Ovary (tissue), 9 donors: ENCODE results near the gene ZBTB9. TPM values are rescaled to one million over a fixed set of nuclear protein-coding genes. Genes with fewer than 3 reads are reported as not detected.
A peak's percentile ranks its signal among the peaks of the same experiment; 100 is the strongest.

ENCODE experiments used
- DNase-seq, 5 donors: peaks; one replicate each; pipeline ENCODE4 v3.0.0-alpha.2; 2019 to 2020
- H3K27ac ChIP-seq, 2 donors: fragments of 200-600 bp; one replicate each; pipeline versions ENCODE4 v1.5.1 to v1.8.0; 2019 to 2022
- H3K27me3 ChIP-seq: fragments of 200-600 bp; one replicate; pipeline ENCODE4 v1.8.0; 2022
- H3K36me3 ChIP-seq: fragments of 200-600 bp; sonication (generic); one replicate; pipeline ENCODE4 v1.5.1; 2019
- H3K4me1 ChIP-seq: one replicate; pipeline ENCODE4 v1.8.1; 2013; ENCODE audit warnings: mild to moderate bottlenecking, moderate library complexity; ENCODE audit not compliant: insufficient read depth
- H3K4me3 ChIP-seq: fragments of 200-600 bp; sonication (generic); one replicate; pipeline ENCODE4 v1.5.1; 2017
- H3K9me3 ChIP-seq, 2 donors: fragments of 200-600 bp in 1 of 2; sonication (generic) in 1 of 2; one replicate each; pipeline versions ENCODE4 v1.5.1 to v1.8.1; 2013 to 2019; ENCODE audit warnings: mild to moderate bottlenecking in 1 of 2, moderate library complexity in 1 of 2
- EP300 ChIP-seq: sonication (generic); formaldehyde crosslinking; IDR thresholded peaks from one replicate; pipeline ENCODE4 v1.6.1; 2017; ENCODE audit warnings: antibody characterized with exemption
- POLR2A ChIP-seq: fragments of 450-650 bp; IDR thresholded peaks from one replicate; pipeline ENCODE4 v1.6.1; 2017; ENCODE audit warnings: antibody characterized with exemption, mild to moderate bottlenecking, moderate library complexity
- WGBS, 3 donors: extraction: QIAGEN DNeasy Blood & Tissue Kit in 1 of 3; methylation state at CpG; one replicate each; pipeline versions ENCODE4 v1.1.5 to v1.1.7; 2013 to 2017; 5-methylcytosine and 5-hydroxymethylcytosine counted together
- intact Hi-C, 4 donors: fragments of 100-400 bp; cut with DNase I; formaldehyde crosslinking; loops; one replicate each; pipeline versions ENCODE4 v1.11.0 to v1.15.1; 2022 to 2023
- polyA plus RNA-seq, 2 donors: library from polyadenylated mRNA; stranded (reverse); fragments of 200-250 nt in 1 of 2; fragments of 350-450 nt in 1 of 2; fragmentation: Illumina TruSeq in 1 of 2; extraction: RNeasy Lipid Tissue Mini Kit (QIAGEN cat#74804) in 1 of 2; gene quantifications; one replicate each; pipeline ENCODE4 v1.2.3, GENCODE V29; 2013 to 2014
- total RNA-seq, 7 donors: library from RNA; depleted of rRNA in 2 of 7; stranded (reverse); fragments of >200 nt in 2 of 7; fragmentation: NEBNext Ultra II Directional in 3 of 7; extraction: Animal tissue kit (Norgen Biotek cat#: 25700) in 3 of 7; gene quantifications; one replicate each; pipeline versions ENCODE4 v1.1.0 to v1.2.4, GENCODE V29; 2016 to 2023
- TF ChIP-seq, protein P1 (sequence below), 3 donors: fragments of 450-650 bp in 2 of 3; fragments of 200-600 bp in 1 of 3; IDR thresholded peaks; one replicate each; pipeline versions ENCODE4 v1.5.1 to v1.8.0; 2016 to 2022; ENCODE audit warnings: antibody characterized with exemption in 3 of 3, mild to moderate bottlenecking in 1 of 3
- donor health status: DM: no; HTN: no; CAD: no; lungs with moderate emphysema.
- donor health status: DM: no; HTN: no; CAD: no.
- donor health status: Bipolar disorder and iron deficiency.
- donor health status: DM: yes; HTN: yes; CAD: no.
- donor health status: DM: no; HTN: no; CAD: no.
- donor health status: DM: yes; HTN: yes; CAD: no.

ZBTB9 gene
- total and polyA plus RNA-seq, 9 donors, result 2.4 to 13.5 (median 8.8) TPM

DNA sequence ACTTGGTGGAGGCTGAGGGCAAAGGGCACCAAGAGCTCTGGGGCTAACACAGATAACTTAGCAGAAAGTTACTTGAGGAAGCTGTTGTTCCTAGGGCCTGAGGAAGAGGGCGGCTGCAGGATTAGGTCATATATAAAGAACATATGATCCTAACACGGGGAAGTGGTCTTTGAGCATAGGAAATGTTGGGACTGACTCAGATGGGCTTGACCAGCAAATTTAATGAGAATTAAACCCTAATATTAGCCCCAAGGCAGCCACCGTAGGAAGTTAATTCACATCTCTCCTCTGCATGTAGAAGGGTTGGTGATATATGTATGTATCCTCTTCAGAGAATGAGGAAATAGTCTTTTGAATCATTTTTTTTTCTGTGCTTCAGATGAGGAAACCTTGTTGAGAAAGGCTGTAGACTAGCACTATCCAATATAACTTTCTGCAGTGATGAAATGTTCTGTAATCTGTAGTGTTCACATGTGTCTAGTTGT lies 9.2 kb upstream of the ZBTB9 start:
- Histone ChIP-seq H3K9me3 (no peaks in the 10 kb centered on the region), H3K27ac (no peak overlapping the region), H3K27me3 (no peaks in the 10 kb centered on the region), H3K4me1 (no peaks in the 10 kb centered on the region), H3K36me3 (no peaks in the 10 kb centered on the region), H3K4me3 (no peak overlapping the region)
- WGBS, 3 donors, result 62 to 85% (median 83%) methylated on average over 3 of the region's 3 CpGs
- no peak for DNase-seq
- no peak for TF ChIP-seq POLR2A
- no peak for TF ChIP-seq EP300
- TF ChIP-seq, protein P1, sequence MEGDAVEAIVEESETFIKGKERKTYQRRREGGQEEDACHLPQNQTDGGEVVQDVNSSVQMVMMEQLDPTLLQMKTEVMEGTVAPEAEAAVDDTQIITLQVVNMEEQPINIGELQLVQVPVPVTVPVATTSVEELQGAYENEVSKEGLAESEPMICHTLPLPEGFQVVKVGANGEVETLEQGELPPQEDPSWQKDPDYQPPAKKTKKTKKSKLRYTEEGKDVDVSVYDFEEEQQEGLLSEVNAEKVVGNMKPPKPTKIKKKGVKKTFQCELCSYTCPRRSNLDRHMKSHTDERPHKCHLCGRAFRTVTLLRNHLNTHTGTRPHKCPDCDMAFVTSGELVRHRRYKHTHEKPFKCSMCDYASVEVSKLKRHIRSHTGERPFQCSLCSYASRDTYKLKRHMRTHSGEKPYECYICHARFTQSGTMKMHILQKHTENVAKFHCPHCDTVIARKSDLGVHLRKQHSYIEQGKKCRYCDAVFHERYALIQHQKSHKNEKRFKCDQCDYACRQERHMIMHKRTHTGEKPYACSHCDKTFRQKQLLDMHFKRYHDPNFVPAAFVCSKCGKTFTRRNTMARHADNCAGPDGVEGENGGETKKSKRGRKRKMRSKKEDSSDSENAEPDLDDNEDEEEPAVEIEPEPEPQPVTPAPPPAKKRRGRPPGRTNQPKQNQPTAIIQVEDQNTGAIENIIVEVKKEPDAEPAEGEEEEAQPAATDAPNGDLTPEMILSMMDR (IDR thresholded peaks at IDR 0.05), result no peak
- intact Hi-C loops, result no loop called here

DNA sequence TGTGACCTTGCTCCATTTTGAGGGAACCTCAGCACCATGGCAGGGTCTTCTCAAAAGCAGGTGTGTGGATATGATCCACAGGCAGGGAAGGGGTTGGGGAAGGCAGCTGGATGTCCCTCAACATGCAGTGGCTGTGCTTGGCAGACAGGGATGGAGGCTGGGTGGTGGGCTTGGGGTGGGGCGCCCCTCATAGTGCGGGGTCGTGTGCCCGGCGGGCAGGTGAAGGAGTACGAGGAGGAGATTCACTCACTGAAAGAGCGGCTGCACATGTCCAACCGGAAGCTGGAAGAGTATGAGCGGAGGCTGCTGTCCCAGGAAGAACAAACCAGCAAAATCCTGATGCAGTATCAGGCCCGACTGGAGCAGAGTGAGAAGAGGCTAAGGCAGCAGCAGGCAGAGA lies 8.0 kb upstream of the ZBTB9 start:
- no peaks in the 10 kb centered on the region for H3K36me3 ChIP-seq
- H3K27ac ChIP-seq, result no peak overlapping the region
- no peak for DNase-seq
- no peak overlapping the region for H3K4me3 ChIP-seq
- WGBS, 3 donors, result 89 to 91% (median 89%) methylated on average over 10 of the region's 10 CpGs
- H3K9me3 ChIP-seq, result no peaks in the 10 kb centered on the region
- intact Hi-C loops, result no loop called here
- TF ChIP-seq, protein P1 (IDR thresholded peaks at IDR 0.05), result no peak
- TF ChIP-seq POLR2A (no peak), EP300 (no peak)
- no peaks in the 10 kb centered on the region for H3K27me3 ChIP-seq
- no peaks in the 10 kb centered on the region for H3K4me1 ChIP-seq

DNA sequence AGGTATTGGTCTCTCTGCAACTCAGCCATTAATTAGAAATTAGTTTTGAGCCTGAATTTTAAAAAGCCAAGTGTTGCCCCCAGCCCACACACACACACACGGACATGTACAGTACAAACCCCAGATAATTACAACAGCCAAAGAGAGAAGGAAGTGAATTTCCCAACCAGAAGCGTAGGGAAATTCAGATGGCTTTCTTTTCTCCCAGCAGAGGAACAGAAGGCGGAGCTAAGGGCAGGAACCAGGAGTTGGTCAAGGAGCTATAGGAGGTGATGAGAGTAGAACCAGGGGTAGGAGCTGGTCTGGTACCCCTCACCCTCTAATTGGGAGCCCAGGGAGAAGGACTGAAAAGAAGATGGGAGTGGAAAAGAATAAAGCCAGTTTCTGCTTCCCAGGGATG lies 3.9 kb upstream of the ZBTB9 start:
- Histone ChIP-seq H3K27ac (no peak overlapping the region), H3K36me3 (no peaks in the 10 kb centered on the region), H3K4me1 (peaks cover 6% of the 10 kb centered on the region), H3K4me3 (no peak overlapping the region), H3K27me3 (no peaks in the 10 kb centered on the region), H3K9me3 (no peaks in the 10 kb centered on the region)
- intact Hi-C loops, result loop anchor here in 1 of 4 donors (10.0 kb wide), 1 partner anchor 114 kb away; no protein-coding TSS in a partner anchor
- TF ChIP-seq, protein P1 (IDR thresholded peaks at IDR 0.05), result no peak
- TF ChIP-seq POLR2A (no peak), EP300 (no peak)
- 65 to 76% (median 69%) methylated on average over 3 of the region's 3 CpGs for WGBS, 3 donors
- no peak for DNase-seq

DNA sequence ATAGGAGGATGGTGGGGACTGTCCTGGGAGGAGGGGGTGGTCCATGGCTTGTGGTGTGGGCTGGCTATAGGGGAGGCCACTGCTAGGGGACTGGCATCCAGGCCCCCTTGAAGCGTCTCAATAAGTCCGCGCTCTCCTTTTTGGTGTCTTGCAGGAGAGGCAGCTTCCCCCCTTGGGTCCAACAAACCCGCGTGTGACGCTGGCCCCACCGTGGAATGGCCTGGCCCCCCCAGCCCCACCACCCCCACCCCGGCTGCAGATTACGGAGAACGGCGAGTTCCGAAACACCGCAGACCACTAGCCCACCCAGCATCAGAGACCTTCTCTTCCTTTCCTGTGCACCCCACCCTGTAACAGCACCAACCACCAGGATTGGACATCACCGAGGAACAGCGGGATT lies 2.8 kb upstream of the ZBTB9 start:
- Histone ChIP-seq H3K4me3 (no peak overlapping the region), H3K27me3 (no peaks in the 10 kb centered on the region), H3K9me3 (no peaks in the 10 kb centered on the region), H3K36me3 (no peaks in the 10 kb centered on the region), H3K27ac (no peak overlapping the region), H3K4me1 (peaks cover 6% of the 10 kb centered on the region)
- intact Hi-C loops, result loop anchor here in 1 of 4 donors (10.0 kb wide), 1 partner anchor 113 kb away; no protein-coding TSS in a partner anchor
- peak in 1 of 5 donors; percentile 24 for DNase-seq
- TF ChIP-seq EP300, result no peak
- TF ChIP-seq, protein P1 (IDR thresholded peaks at IDR 0.05), result no peak
- TF ChIP-seq POLR2A, result no peak
- WGBS, 3 donors, result 80 to 87% (median 81%) methylated on average over 15 of the region's 15 CpGs
